ENCODE data around the gene CCNDBP1. TPM values are rescaled to one million over a fixed set of nuclear protein-coding genes. Genes with fewer than 3 reads are reported as not detected.

The CCNDBP1 gene
- total RNA-seq, 1 experiment from 2014 or later, result 62.5 TPM

GRCh38 chr15:43150191-43150929, 34.8 kb upstream of the CCNDBP1 start:
- DNase-seq (ENCODE audit: low read depth, low spot score) (no peak), ATAC-seq (no peak)
- CTCF ChIA-PET, result no interaction called here
- no peak overlapping the region for H3K27ac ChIP-seq (ENCODE audit: low read length)
- in situ Hi-C loops (cut with HindIII; ENCODE audit: low pct_unique_long_range_greater_than_20kb, low sequenced_read_pairs), result no loop called here
- intact Hi-C loops (cut with micrococcal nuclease; ENCODE audit: unreplicated experiment), result no loop called here
- H3K27me3 ChIP-seq (ENCODE audit: control insufficient read depth, insufficient read depth, low read length), result no peaks in the 10 kb centered on the region
- H3K9me3 ChIP-seq (ENCODE audit: control insufficient read depth, insufficient read depth, low read depth, low read length), result no peaks in the 10 kb centered on the region
- TF ChIP-seq TCF7L2 (IDR thresholded peaks at IDR 0.05; ENCODE audit: low read depth, low read length) (no peak), REST (IDR thresholded peaks at IDR 0.05; ENCODE audit: insufficient read depth in 1 of 2, low read depth in 2 of 2, low read length in 1 of 2) (no peak), SIN3A (IDR thresholded peaks at IDR 0.05; ENCODE audit: borderline replicate concordance, insufficient read depth, low read depth, low read length) (no peak), POLR2AphosphoS5 (IDR thresholded peaks at IDR 0.05; ENCODE audit: low read depth, low read length) (no peak), CTCF (IDR thresholded peaks at IDR 0.05) (no peak)
- H3K36me3 ChIP-seq (ENCODE audit: control insufficient read depth, insufficient read depth, low read length), result peaks cover 11% of the 10 kb centered on the region; the same call in 1 of the 2 replicates
- no peak overlapping the region for H3K4me3 ChIP-seq (ENCODE audit: low read depth in 2 of 2, low read length in 2 of 2)
- POLR2A ChIA-PET, result no interaction called here
- no peaks in the 10 kb centered on the region for H3K4me1 ChIP-seq (ENCODE audit: control insufficient read depth, insufficient read depth, low read length)
- no TSS peak for BruUV-seq (replicated peaks)

- H3K4me1 ChIP-seq (ENCODE audit: control insufficient read depth, insufficient read depth, low read length), result no peaks in the 10 kb centered on the region
- ChIA-PET POLR2A (no interaction called here), CTCF (no interaction called here)
- TF ChIP-seq SIN3A (IDR thresholded peaks at IDR 0.05; ENCODE audit: borderline replicate concordance, insufficient read depth, low read depth, low read length) (no peak), CTCF (IDR thresholded peaks at IDR 0.05) (no peak), POLR2AphosphoS5 (IDR thresholded peaks at IDR 0.05; ENCODE audit: low read depth, low read length) (no peak), TCF7L2 (IDR thresholded peaks at IDR 0.05; ENCODE audit: low read depth, low read length) (no peak), REST (IDR thresholded peaks at IDR 0.05; ENCODE audit: insufficient read depth in 1 of 2, low read depth in 2 of 2, low read length in 1 of 2) (no peak)
- no TSS peak for BruUV-seq (replicated peaks)
- ATAC-seq (no peak), DNase-seq (ENCODE audit: low read depth, low spot score) (no peak)
- no peaks in the 10 kb centered on the region for H3K27me3 ChIP-seq (ENCODE audit: control insufficient read depth, insufficient read depth, low read length)
- in situ Hi-C loops (cut with HindIII; ENCODE audit: low pct_unique_long_range_greater_than_20kb, low sequenced_read_pairs) (no loop called here), intact Hi-C loops (cut with micrococcal nuclease; ENCODE audit: unreplicated experiment) (no loop called here)
- no peaks in the 10 kb centered on the region for H3K9me3 ChIP-seq (ENCODE audit: control insufficient read depth, insufficient read depth, low read depth, low read length)
- no peak overlapping the region for H3K27ac ChIP-seq (ENCODE audit: low read length)
- H3K36me3 ChIP-seq (ENCODE audit: control insufficient read depth, insufficient read depth, low read length), result peaks cover 11% of the 10 kb centered on the region; the same call in 1 of the 2 replicates
- no peak overlapping the region for H3K4me3 ChIP-seq (ENCODE audit: low read depth in 2 of 2, low read length in 2 of 2)
Observed at GRCh38 chr15:43151688-43152087, 33.5 kb upstream of the CCNDBP1 start.
